OCI-LY1 (cell line): ENCODE measurements around the gene FHIP1B.

Experiments used
- H2AFZ ChIP-seq: fragments of 200-600 bp; sonication (generic), shearing (Covaris generic); 2 replicates; pipeline ENCODE4 v1.6.0; 2014; ENCODE audit warnings: antibody characterized with exemption, mild to moderate bottlenecking, low read length
- H3F3A ChIP-seq: fragments of 200-600 bp; sonication (generic), shearing (Covaris generic); 2 replicates; pipeline ENCODE4 v1.6.0; 2014; ENCODE audit warnings: mild to moderate bottlenecking, antibody characterized with exemption, low read length, moderate library complexity; ENCODE audit not compliant: insufficient read depth
- H3K27ac ChIP-seq: fragments of 200-600 bp; sonication (generic); 2 replicates; pipeline ENCODE4 v1.5.1; 2014; ENCODE audit warnings: low read length, mixed run types, mild to moderate bottlenecking, low read depth; ENCODE audit not compliant: poor library complexity, severe bottlenecking
- H3K27me3 ChIP-seq: fragments of 200-600 bp; sonication (generic); 2 replicates; pipeline ENCODE4 v1.6.0; 2014; ENCODE audit warnings: antibody characterized with exemption, mild to moderate bottlenecking, low read length, moderate library complexity; ENCODE audit not compliant: insufficient read depth
- H3K36me3 ChIP-seq: fragments of 200-600 bp; sonication (generic); 2 replicates; pipeline ENCODE4 v1.6.1; 2014; ENCODE audit warnings: mild to moderate bottlenecking, antibody characterized with exemption, low read length, moderate library complexity, mixed read lengths; ENCODE audit not compliant: insufficient read depth
- H3K4me1 ChIP-seq: fragments of 200-600 bp; sonication (generic); 2 replicates; pipeline ENCODE4 v1.5.1; 2014; ENCODE audit warnings: mild to moderate bottlenecking, low read length, moderate library complexity; ENCODE audit not compliant: insufficient read depth, severe bottlenecking
- H3K4me2 ChIP-seq: fragments of 200-600 bp; sonication (generic), shearing (Covaris generic); 2 replicates; pipeline ENCODE4 v1.6.1; 2014; ENCODE audit warnings: low read length
- H3K4me3 ChIP-seq: fragments of 200-600 bp; sonication (generic); 2 replicates; pipeline ENCODE4 v1.5.1; 2014; ENCODE audit warnings: low read length, low read depth, mild to moderate bottlenecking, mixed read lengths; ENCODE audit not compliant: poor library complexity, severe bottlenecking
- H3K79me2 ChIP-seq: fragments of 200-600 bp; shearing (Covaris generic); 2 replicates; pipeline ENCODE4 v1.6.1; 2016; ENCODE audit warnings: mixed run types, low read length, mixed read lengths; ENCODE audit not compliant: insufficient read depth
- H3K9ac ChIP-seq: fragments of 200-600 bp; sonication (generic), shearing (Covaris generic); 2 replicates; pipeline ENCODE4 v1.6.1; 2014; ENCODE audit warnings: mild to moderate bottlenecking, low read length, mixed read lengths
- H3K9me2 ChIP-seq: fragments of 200-600 bp; sonication (generic), shearing (Covaris generic); 2 replicates; pipeline ENCODE4 v1.6.1; 2014; ENCODE audit warnings: low read depth, mild to moderate bottlenecking, low read length, mixed read lengths
- H3K9me3 ChIP-seq: fragments of 200-600 bp; shearing (Covaris generic); 2 replicates; pipeline ENCODE4 v1.6.1; 2014; ENCODE audit warnings: low read length, mixed read lengths
- H4K20me1 ChIP-seq: fragments of 200-600 bp; sonication (generic), shearing (Covaris generic); 2 replicates; pipeline ENCODE4 v1.6.0; 2016; ENCODE audit warnings: mild to moderate bottlenecking, low read length; ENCODE audit not compliant: insufficient read depth
- CTCF ChIP-seq: fragments of 200-600 bp; sonication (generic), shearing (Covaris generic); IDR thresholded peaks from 2 replicates; pipeline ENCODE4 v1.5.1; 2017; ENCODE audit warnings: mild to moderate bottlenecking, antibody characterized with exemption, low read length, moderate library complexity, mixed read lengths
- EZH2 ChIP-seq: fragments of 200-600 bp; sonication (generic), shearing (Covaris generic); IDR thresholded peaks from 2 replicates; pipeline ENCODE4 v1.8.0; 2017; ENCODE audit warnings: borderline replicate concordance, mixed run types, mild to moderate bottlenecking, antibody characterized with exemption, low read length, moderate library complexity, mixed read lengths

Gene FHIP1B

GRCh38 chr11:6210274-6210955 lies 24.0 kb downstream of the FHIP1B start:
- no peaks in the 10 kb centered on the region for H4K20me1 ChIP-seq
- H3K4me2 ChIP-seq = no peak overlapping the region
- peaks cover 44% of the 10 kb centered on the region for H3K36me3 ChIP-seq
- H3K9me3 ChIP-seq = no peaks in the 10 kb centered on the region
- no peaks in the 10 kb centered on the region for H3K79me2 ChIP-seq
- H3K9ac ChIP-seq = no peak overlapping the region
- no peaks in the 10 kb centered on the region for H3F3A ChIP-seq
- H2AFZ ChIP-seq = no peak overlapping the region
- H3K4me1 ChIP-seq = no peaks in the 10 kb centered on the region
- no peaks in the 10 kb centered on the region for H3K9me2 ChIP-seq
- no peaks in the 10 kb centered on the region for H3K27me3 ChIP-seq
- TF ChIP-seq CTCF (no peak), EZH2 (no peak)
- no peak overlapping the region for H3K4me3 ChIP-seq
- H3K27ac ChIP-seq = no peak overlapping the region

- Histone ChIP-seq H3K4me3 (no peak overlapping the region), H3K9ac (no peak overlapping the region), H3K4me2 (no peak overlapping the region), H3K4me1 (no peaks in the 10 kb centered on the region), H4K20me1 (no peaks in the 10 kb centered on the region), H3K27ac (no peak overlapping the region), H3F3A (no peaks in the 10 kb centered on the region), H3K9me2 (no peaks in the 10 kb centered on the region), H3K27me3 (no peaks in the 10 kb centered on the region), H3K36me3 (peaks cover 38% of the 10 kb centered on the region), H3K9me3 (no peaks in the 10 kb centered on the region), H2AFZ (no peak overlapping the region), H3K79me2 (no peaks in the 10 kb centered on the region)
- TF ChIP-seq CTCF (no peak), EZH2 (no peak)
These were observed 24.6 kb downstream of the FHIP1B start for GRCh38 chr11:6209801-6210200.

- Histone ChIP-seq H3K4me2 (no peak overlapping the region), H3K36me3 (peaks cover 23% of the 10 kb centered on the region), H3K9me3 (no peaks in the 10 kb centered on the region), H3K4me1 (no peaks in the 10 kb centered on the region), H3K9me2 (no peaks in the 10 kb centered on the region), H3K79me2 (no peaks in the 10 kb centered on the region), H3K9ac (no peak overlapping the region), H2AFZ (no peak overlapping the region), H3K27me3 (no peaks in the 10 kb centered on the region), H3F3A (no peaks in the 10 kb centered on the region), H3K27ac (no peak overlapping the region), H3K4me3 (no peak overlapping the region), H4K20me1 (no peaks in the 10 kb centered on the region)
- TF ChIP-seq CTCF (no peak), EZH2 (no peak)
These were observed 27.8 kb downstream of the FHIP1B start for GRCh38 chr11:6206456-6207180.
